ENCODE results near the gene SLC22A12.

The SLC22A12 gene

DNA sequence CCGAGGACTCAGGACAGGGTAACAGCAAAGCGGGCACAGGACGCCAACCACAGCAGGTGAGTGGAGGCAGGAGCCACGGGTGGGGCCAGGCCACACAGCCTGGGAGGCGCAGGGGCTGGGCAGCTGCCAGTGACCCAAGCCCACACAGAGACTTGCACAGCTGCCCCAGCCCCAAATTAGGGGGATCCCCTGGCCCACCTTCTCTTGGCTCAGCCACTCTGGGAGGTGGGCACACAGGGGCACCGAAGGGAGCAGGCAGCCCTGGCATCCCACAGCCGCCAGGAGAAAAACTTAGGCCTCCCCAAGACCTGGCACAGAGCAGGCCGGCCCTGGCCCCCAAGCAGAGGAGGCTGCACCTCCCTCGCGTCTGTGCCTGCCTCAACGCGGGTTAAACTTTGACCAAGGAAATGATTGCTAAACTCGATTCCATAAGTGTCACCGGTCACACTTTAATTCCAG, at the start of gene SLC22A12:
TSS of gene SLC22A12 (plus strand) at position 458 of the 459 bp plus-strand sequence. CDS start 337 bp downstream, outside the sequence.
- Mint-ChIP-seq H3K36me3 (ENCODE audit: low read depth) (no peaks in the 10 kb centered on the region), H3K4me3 (no peak within 1 kb of the TSS), H3K4me1 (no peaks in the 10 kb centered on the region), H3K27ac (peak within 1 kb of the TSS in 2 of 3 experiments; percentile 31 to 48), H3K9me3 (peaks cover 16% of the 10 kb centered on the region), H3K27me3 (ENCODE audit: low read depth) (peaks cover 6% of the 10 kb centered on the region)
- TF ChIP-seq, protein P1, sequence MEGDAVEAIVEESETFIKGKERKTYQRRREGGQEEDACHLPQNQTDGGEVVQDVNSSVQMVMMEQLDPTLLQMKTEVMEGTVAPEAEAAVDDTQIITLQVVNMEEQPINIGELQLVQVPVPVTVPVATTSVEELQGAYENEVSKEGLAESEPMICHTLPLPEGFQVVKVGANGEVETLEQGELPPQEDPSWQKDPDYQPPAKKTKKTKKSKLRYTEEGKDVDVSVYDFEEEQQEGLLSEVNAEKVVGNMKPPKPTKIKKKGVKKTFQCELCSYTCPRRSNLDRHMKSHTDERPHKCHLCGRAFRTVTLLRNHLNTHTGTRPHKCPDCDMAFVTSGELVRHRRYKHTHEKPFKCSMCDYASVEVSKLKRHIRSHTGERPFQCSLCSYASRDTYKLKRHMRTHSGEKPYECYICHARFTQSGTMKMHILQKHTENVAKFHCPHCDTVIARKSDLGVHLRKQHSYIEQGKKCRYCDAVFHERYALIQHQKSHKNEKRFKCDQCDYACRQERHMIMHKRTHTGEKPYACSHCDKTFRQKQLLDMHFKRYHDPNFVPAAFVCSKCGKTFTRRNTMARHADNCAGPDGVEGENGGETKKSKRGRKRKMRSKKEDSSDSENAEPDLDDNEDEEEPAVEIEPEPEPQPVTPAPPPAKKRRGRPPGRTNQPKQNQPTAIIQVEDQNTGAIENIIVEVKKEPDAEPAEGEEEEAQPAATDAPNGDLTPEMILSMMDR (IDR thresholded peaks at IDR 0.05; ENCODE audit: unreplicated experiment in 3 of 3), result no peak

DNA sequence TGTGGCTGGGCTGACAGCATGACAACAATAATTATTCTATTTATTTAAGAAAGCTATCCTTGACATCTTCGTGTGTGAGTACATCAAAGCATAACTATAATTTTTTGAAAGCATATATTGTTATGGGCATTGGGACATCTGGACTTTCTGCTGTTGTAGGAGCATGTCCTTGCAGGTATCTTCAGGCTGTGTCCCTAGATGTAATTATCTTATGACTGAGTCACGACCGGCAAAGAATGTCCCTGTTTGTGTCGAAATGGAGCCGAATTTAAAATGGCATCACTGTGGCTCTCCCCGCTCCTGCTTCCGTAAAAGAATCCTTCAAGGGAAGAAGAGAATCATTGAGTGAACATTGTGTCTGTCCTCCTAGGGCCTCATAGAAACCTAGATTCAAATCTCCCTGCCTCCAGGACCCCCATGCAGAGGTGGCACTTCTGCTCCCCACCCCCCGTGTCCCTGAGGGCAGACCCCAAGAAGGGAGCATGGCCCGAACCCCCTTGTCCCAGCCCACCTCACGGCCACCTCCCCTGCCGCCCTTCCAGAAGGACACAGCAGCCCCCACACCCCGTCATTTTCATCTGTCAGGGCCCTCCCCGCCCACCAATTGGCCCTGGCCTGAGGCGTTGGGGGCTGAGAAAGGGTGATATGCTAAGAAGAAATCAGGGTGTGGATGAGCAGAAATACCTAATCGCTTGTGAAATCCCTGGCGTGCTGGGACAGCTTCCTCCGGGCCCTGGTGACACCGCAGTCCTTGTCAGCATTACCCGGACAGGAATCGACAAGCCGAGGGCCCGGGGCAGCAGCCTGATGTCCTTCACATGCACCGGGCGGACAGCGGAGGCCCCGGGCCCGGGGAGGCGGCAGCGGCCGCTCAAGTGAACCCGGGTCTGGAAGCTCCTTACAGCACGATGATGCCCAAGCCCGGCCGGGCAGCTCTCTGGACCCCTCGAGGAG, 48.6 kb upstream of the SLC22A12 start:
- H3K36me3 Mint-ChIP-seq (ENCODE audit: low read depth), result no peaks in the 10 kb centered on the region
- H3K4me3 Mint-ChIP-seq, result no peak overlapping the region
- H3K4me1 Mint-ChIP-seq, result peaks cover 5% of the 10 kb centered on the region
- H3K9me3 Mint-ChIP-seq, result peaks cover 5% of the 10 kb centered on the region
- peaks cover 4% of the 10 kb centered on the region for H3K27me3 Mint-ChIP-seq (ENCODE audit: low read depth)
- TF ChIP-seq, protein P1 (IDR thresholded peaks at IDR 0.05; ENCODE audit: unreplicated experiment in 3 of 3), result no peak
- H3K27ac Mint-ChIP-seq, result no peak overlapping the region

DNA sequence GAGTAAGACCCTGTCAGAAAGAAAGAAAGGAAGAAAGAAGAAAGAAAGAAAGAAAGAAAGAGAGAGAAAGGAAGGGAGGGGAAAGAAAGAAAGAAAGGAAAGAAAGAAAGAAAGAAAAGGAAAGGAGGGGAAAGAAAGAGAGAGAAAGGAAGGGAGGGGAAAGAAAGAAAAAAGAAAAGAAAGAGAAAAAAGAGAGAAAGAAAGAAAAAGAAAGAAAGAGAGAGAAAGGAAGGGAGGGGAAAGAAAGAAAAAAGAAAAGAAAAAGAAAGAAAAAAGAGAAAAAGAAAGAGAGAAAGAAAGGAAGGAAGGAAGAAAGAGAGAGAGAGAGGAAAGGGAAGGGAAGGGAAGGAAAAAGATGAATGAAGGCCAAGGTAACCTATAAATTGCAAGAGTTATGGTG, 47.2 kb upstream of the SLC22A12 start:
- Mint-ChIP-seq H3K9me3 (peaks cover 5% of the 10 kb centered on the region), H3K27ac (no peak overlapping the region), H3K4me1 (no peaks in the 10 kb centered on the region), H3K4me3 (no peak overlapping the region), H3K36me3 (ENCODE audit: low read depth) (no peaks in the 10 kb centered on the region), H3K27me3 (ENCODE audit: low read depth) (peaks cover 4% of the 10 kb centered on the region)
- TF ChIP-seq, protein P1 (IDR thresholded peaks at IDR 0.05; ENCODE audit: unreplicated experiment in 3 of 3), result no peak

DNA sequence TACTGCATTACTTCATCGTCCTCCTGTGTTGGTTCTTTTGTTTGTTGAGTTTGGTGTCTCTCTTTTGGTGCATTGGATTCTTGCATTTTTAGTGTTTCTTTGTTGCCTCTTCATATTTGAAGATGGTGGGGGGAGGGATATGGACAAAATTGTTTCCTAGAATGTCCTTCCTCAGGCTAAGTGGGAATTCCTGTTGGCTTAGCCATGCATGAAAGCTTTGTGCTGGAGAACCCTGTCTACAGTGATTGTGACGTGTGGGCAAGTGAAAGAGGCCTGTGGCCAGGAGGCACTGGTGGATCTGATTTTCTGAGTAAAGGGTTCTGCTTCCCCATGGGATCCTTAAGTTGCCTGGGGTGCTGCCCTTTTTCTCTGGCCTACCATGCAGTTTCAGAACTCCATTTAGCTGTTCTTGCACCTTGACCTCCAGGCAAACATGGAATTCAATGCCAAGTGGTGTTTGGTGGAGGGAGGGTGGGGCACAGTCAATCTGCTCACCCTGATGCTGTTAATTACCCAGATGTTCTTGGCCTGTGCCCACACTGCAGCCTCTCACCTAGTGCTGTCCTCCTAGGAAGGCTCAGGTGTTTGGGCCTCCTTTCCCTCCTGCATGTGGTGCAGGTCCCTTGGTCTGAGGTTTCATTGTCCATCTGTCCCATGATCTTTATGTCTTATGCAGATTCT, 46.3 kb upstream of the SLC22A12 start:
- no peaks in the 10 kb centered on the region for H3K36me3 Mint-ChIP-seq (ENCODE audit: low read depth)

DNA sequence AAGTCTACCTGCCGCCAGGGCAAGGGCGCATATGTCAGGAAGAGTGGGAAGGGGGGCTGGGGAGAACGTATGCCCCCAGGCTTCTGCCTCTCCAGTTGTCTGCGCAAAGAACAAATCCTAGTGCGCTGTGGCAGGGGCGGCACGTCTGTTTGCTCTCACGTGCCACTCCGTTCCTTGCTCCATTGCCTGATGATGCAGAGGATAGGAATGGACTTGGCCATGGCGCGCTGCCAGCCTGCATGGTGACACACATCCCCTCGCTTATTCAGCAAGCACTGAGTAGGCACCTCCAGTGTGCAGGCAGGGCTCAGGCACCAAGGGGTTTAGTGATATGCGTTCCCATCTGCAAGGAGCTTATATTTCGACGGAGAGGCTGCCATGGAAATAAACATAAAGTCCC, 45.4 kb upstream of the SLC22A12 start:
- peaks cover 8% of the 10 kb centered on the region for H3K9me3 Mint-ChIP-seq
- H3K36me3 Mint-ChIP-seq (ENCODE audit: low read depth), result no peaks in the 10 kb centered on the region
- H3K4me1 Mint-ChIP-seq, result no peaks in the 10 kb centered on the region
- H3K27ac Mint-ChIP-seq, result no peak overlapping the region
- TF ChIP-seq, protein P1 (IDR thresholded peaks at IDR 0.05; ENCODE audit: unreplicated experiment in 3 of 3), result no peak
- peaks cover 4% of the 10 kb centered on the region for H3K27me3 Mint-ChIP-seq (ENCODE audit: low read depth)
- H3K4me3 Mint-ChIP-seq, result no peak overlapping the region

More for the DNA sequence above, 46.3 kb upstream of the SLC22A12 start:
- Mint-ChIP-seq H3K4me1 (no peaks in the 10 kb centered on the region), H3K9me3 (peaks cover 6% of the 10 kb centered on the region), H3K4me3 (no peak overlapping the region), H3K27ac (no peak overlapping the region), H3K27me3 (ENCODE audit: low read depth) (peaks cover 4% of the 10 kb centered on the region)
- TF ChIP-seq, protein P1 (IDR thresholded peaks at IDR 0.05; ENCODE audit: unreplicated experiment in 3 of 3), result no peak
